PC-9 (cell line): ENCODE data around the gene CALD1.

Experiments
- EZH2 ChIP-seq: fragments of 200-600 bp; sonication (generic); IDR thresholded peaks from 2 replicates; pipeline ENCODE4 v1.8.0; 2017; ENCODE audit warnings: antibody characterized with exemption, low read depth
- TF ChIP-seq, protein P1 (sequence below): fragments of 200-600 bp; sonication (generic); conservative IDR thresholded peaks from 2 replicates; pipeline ENCODE4 v1.6.1; 2017; ENCODE audit warnings: mixed run types, antibody characterized with exemption, mild to moderate bottlenecking, moderate library complexity

DNA sequence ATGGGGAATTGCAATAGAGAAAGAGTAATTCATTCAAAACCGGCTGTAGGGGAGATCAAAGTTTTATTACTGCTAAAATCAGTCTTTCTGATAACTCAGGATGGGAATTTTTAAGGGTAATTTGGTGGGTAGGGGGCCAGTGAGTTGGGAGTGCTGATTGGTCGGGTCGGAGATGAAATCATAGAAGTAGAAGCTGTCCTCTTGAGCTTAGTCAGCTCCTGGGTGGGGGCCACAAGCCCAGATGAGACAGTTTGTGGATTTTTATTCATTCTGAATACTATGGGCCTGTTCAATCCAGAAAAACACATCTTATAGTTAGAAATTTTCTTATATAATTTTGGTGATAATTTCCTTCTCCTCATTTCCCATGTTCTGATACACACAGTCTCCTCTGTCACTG lies 25.4 kb downstream of the CALD1 start:
- TF ChIP-seq, protein P1, sequence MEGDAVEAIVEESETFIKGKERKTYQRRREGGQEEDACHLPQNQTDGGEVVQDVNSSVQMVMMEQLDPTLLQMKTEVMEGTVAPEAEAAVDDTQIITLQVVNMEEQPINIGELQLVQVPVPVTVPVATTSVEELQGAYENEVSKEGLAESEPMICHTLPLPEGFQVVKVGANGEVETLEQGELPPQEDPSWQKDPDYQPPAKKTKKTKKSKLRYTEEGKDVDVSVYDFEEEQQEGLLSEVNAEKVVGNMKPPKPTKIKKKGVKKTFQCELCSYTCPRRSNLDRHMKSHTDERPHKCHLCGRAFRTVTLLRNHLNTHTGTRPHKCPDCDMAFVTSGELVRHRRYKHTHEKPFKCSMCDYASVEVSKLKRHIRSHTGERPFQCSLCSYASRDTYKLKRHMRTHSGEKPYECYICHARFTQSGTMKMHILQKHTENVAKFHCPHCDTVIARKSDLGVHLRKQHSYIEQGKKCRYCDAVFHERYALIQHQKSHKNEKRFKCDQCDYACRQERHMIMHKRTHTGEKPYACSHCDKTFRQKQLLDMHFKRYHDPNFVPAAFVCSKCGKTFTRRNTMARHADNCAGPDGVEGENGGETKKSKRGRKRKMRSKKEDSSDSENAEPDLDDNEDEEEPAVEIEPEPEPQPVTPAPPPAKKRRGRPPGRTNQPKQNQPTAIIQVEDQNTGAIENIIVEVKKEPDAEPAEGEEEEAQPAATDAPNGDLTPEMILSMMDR, result no peak
- no peak for TF ChIP-seq EZH2
